PFSK-1 (cell line): ENCODE data around the gene CCDC33.

Experiments
- FOXP2 ChIP-seq: optimal IDR thresholded peaks from 2 replicates; pipeline ENCODE3; 2011; ENCODE audit warnings: borderline replicate concordance, control low read depth, inconsistent platforms; ENCODE audit not compliant: insufficient read depth; ENCODE audit errors: extremely low read length, extremely low read depth
- POLR2AphosphoS5 ChIP-seq: IDR thresholded peaks from 2 replicates; pipeline ENCODE4 v1.6.1; 2012; ENCODE audit warnings: low read depth, mild to moderate bottlenecking, control low read depth, low read length, moderate library complexity
- SIN3A ChIP-seq: IDR thresholded peaks from 2 replicates; pipeline ENCODE4 v1.6.1; 2012; ENCODE audit warnings: mild to moderate bottlenecking, low read length, moderate library complexity, borderline replicate concordance; ENCODE audit not compliant: insufficient read depth
- TAF1 ChIP-seq: IDR thresholded peaks from 2 replicates; pipeline ENCODE4 v1.6.1; 2012; ENCODE audit warnings: low read length, control low read depth, borderline replicate concordance; ENCODE audit not compliant: insufficient read depth
- TF ChIP-seq, protein P1 (sequence below), 2 experiments: IDR thresholded peaks; 2 replicates each; pipeline versions ENCODE4 v1.6.1 to v1.8.0; 2011 to 2012; ENCODE audit warnings: low read depth in 2 of 2, low read length in 2 of 2, control low read depth in 1 of 2, inconsistent platforms in 1 of 2, mild to moderate bottlenecking in 1 of 2, moderate library complexity in 1 of 2; ENCODE audit not compliant: insufficient read depth in 1 of 2

DNA sequence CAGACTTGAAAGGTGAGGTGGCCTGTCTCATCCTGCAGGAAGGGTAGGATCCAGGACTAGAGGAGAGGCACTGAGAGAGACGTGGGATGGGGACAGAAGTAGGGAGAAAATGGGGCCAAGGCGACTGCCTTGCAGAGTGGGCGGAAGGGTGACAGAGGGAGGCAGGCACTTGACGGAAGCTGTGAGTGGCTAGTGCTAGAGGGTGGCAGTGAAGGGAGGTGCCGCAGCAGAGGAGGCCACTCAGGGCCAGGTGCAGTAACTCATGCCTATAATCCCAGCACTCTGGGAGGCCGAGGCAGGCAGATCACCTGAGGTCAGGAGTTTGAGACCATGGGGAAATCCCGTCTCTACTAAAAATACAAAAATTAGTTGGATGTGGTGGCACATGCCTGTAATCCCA lies 7.3 kb downstream of the CCDC33 start:
- no peak for TF ChIP-seq FOXP2
- TF ChIP-seq TAF1, result no peak
- no peak for TF ChIP-seq POLR2AphosphoS5
- TF ChIP-seq, protein P1, sequence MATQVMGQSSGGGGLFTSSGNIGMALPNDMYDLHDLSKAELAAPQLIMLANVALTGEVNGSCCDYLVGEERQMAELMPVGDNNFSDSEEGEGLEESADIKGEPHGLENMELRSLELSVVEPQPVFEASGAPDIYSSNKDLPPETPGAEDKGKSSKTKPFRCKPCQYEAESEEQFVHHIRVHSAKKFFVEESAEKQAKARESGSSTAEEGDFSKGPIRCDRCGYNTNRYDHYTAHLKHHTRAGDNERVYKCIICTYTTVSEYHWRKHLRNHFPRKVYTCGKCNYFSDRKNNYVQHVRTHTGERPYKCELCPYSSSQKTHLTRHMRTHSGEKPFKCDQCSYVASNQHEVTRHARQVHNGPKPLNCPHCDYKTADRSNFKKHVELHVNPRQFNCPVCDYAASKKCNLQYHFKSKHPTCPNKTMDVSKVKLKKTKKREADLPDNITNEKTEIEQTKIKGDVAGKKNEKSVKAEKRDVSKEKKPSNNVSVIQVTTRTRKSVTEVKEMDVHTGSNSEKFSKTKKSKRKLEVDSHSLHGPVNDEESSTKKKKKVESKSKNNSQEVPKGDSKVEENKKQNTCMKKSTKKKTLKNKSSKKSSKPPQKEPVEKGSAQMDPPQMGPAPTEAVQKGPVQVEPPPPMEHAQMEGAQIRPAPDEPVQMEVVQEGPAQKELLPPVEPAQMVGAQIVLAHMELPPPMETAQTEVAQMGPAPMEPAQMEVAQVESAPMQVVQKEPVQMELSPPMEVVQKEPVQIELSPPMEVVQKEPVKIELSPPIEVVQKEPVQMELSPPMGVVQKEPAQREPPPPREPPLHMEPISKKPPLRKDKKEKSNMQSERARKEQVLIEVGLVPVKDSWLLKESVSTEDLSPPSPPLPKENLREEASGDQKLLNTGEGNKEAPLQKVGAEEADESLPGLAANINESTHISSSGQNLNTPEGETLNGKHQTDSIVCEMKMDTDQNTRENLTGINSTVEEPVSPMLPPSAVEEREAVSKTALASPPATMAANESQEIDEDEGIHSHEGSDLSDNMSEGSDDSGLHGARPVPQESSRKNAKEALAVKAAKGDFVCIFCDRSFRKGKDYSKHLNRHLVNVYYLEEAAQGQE (IDR thresholded peaks at IDR 0.05; ENCODE audit: insufficient read depth in 1 of 2, low read depth in 2 of 2, low read length in 2 of 2), result no peak
- no peak for TF ChIP-seq SIN3A
